ENCODE results near the gene CDH1.

Gene CDH1

GRCh38 chr16:68728523-68728922, 8.6 kb upstream of the CDH1 start:
- no peak overlapping the region for H3K4me3 ChIP-seq (ENCODE audit: low read depth, low read length)
- no peak for DNase-seq (ENCODE audit: low read depth)

- no peak for DNase-seq (ENCODE audit: low read depth)
- H3K4me3 ChIP-seq (ENCODE audit: low read depth, low read length) = no peak overlapping the region
Measured at GRCh38 chr16:68731637-68732036, 5.5 kb upstream of the CDH1 start.

GRCh38 chr16:68732042-68732680, 4.9 kb upstream of the CDH1 start:
- H3K4me3 ChIP-seq (ENCODE audit: low read depth, low read length) = no peak overlapping the region
- DNase-seq (ENCODE audit: low read depth) = no peak

GRCh38 chr16:68732741-68733399, 4.2 kb upstream of the CDH1 start:
- no peak for DNase-seq (ENCODE audit: low read depth)
- no peak overlapping the region for H3K4me3 ChIP-seq (ENCODE audit: low read depth, low read length)

GRCh38 chr16:68733570-68733969, 3.5 kb upstream of the CDH1 start:
- DNase-seq (ENCODE audit: low read depth) = no peak
- H3K4me3 ChIP-seq (ENCODE audit: low read depth, low read length) = no peak overlapping the region

GRCh38 chr16:68734782-68735181, 2.3 kb upstream of the CDH1 start:
- DNase-seq (ENCODE audit: low read depth) = no peak
- H3K4me3 ChIP-seq (ENCODE audit: low read depth, low read length) = no peak overlapping the region

GRCh38 chr16:68736561-68736960, 531 bp upstream of the CDH1 start:
- no peak overlapping the region for H3K4me3 ChIP-seq (ENCODE audit: low read depth, low read length)
- no peak for DNase-seq (ENCODE audit: low read depth)

GRCh38 chr16:68737730-68738629, 888 bp downstream of the CDH1 start:
- H3K4me3 ChIP-seq (ENCODE audit: low read depth, low read length) = no peak overlapping the region
- DNase-seq (ENCODE audit: low read depth) = no peak

- H3K4me3 ChIP-seq (ENCODE audit: low read depth, low read length) = no peak overlapping the region
Measured at GRCh38 chr16:68739964-68740627, 3.0 kb downstream of the CDH1 start.

GRCh38 chr16:68740628-68741346, 3.7 kb downstream of the CDH1 start:
- DNase-seq (ENCODE audit: low read depth) = no peak
- H3K4me3 ChIP-seq (ENCODE audit: low read depth, low read length) = no peak overlapping the region

More at GRCh38 chr16:68739964-68740627, 3.0 kb downstream of the CDH1 start:
- no peak for DNase-seq (ENCODE audit: low read depth)

GRCh38 chr16:68743664-68744063, 6.6 kb downstream of the CDH1 start:
- DNase-seq (ENCODE audit: low read depth) = no peak
- no peak overlapping the region for H3K4me3 ChIP-seq (ENCODE audit: low read depth, low read length)

- no peak overlapping the region for H3K4me3 ChIP-seq (ENCODE audit: low read depth, low read length)
Measured at GRCh38 chr16:68744744-68745280, 7.7 kb downstream of the CDH1 start.

GRCh38 chr16:68746951-68747350, 9.9 kb downstream of the CDH1 start:
- no peak for DNase-seq (ENCODE audit: low read depth)
- H3K4me3 ChIP-seq (ENCODE audit: low read depth, low read length) = no peak overlapping the region

More at GRCh38 chr16:68744744-68745280, 7.7 kb downstream of the CDH1 start:
- DNase-seq (ENCODE audit: low read depth) = no peak

GRCh38 chr16:68749432-68749831, 12.3 kb downstream of the CDH1 start:
- no peak overlapping the region for H3K4me3 ChIP-seq (ENCODE audit: low read depth, low read length)
- no peak for DNase-seq (ENCODE audit: low read depth)

- no peak overlapping the region for H3K4me3 ChIP-seq (ENCODE audit: low read depth, low read length)
- no peak for DNase-seq (ENCODE audit: low read depth)
Measured at GRCh38 chr16:68750193-68750695, 13.2 kb downstream of the CDH1 start.

- DNase-seq (ENCODE audit: low read depth) = no peak
- H3K4me3 ChIP-seq (ENCODE audit: low read depth, low read length) = no peak overlapping the region
Measured at GRCh38 chr16:68751160-68751559, 14.1 kb downstream of the CDH1 start.

GRCh38 chr16:68752602-68753001, 15.5 kb downstream of the CDH1 start:
- no peak for DNase-seq (ENCODE audit: low read depth)

GRCh38 chr16:68754084-68754792, 17.1 kb downstream of the CDH1 start:
- no peak for DNase-seq (ENCODE audit: low read depth)
- no peak overlapping the region for H3K4me3 ChIP-seq (ENCODE audit: low read depth, low read length)

More at GRCh38 chr16:68752602-68753001, 15.5 kb downstream of the CDH1 start:
- no peak overlapping the region for H3K4me3 ChIP-seq (ENCODE audit: low read depth, low read length)

Measured in skeletal muscle cell (primary cell).